ENCODE measurements around the gene DPF3. TPM values are rescaled to one million over a fixed set of nuclear protein-coding genes. Genes with fewer than 3 reads are reported as not detected.

DPF3 gene
- total and polyA plus RNA-seq, 9 of the 15 experiments (the other 6 are each of a cell fraction or from before 2014, with no cell fraction given), result 0.21 to 4.9 (median 1.2) TPM

GRCh38 chr14:72809063-72809462, 84.8 kb downstream of the DPF3 start (continued):
- TF ChIP-seq ZBTB34 (CRISPR knock-in tag; IDR thresholded peaks at IDR 0.05) (no peak), RERE (CRISPR knock-in tag; IDR thresholded peaks at IDR 0.05; ENCODE audit: borderline replicate concordance) (no peak), SMAD3 (CRISPR knock-in tag; conservative IDR thresholded peaks at IDR 0.05) (no peak), HDGF (IDR thresholded peaks at IDR 0.05) (no peak), ZKSCAN1 (IDR thresholded peaks at IDR 0.05; ENCODE audit: low read depth, low read length) (no peak)

Measured in K562 (cell line).